Liver (tissue), 9 donors: ENCODE data around the gene IL17A. TPM values are rescaled to one million over a fixed set of nuclear protein-coding genes. Genes with fewer than 3 reads are reported as not detected.

Experiments
- DNase-seq: peaks from one replicate; pipeline ENCODE4 v3.0.0-alpha.2; 2017; ENCODE audit warnings: low spot score
- H3K27ac ChIP-seq, 2 donors: one replicate each; pipeline ENCODE4 v1.7.0; 2013; ENCODE audit warnings: inconsistent platforms in 2 of 2, low read length in 2 of 2, control low read depth in 1 of 2, low read depth in 1 of 2, mild to moderate bottlenecking in 1 of 2
- H3K27me3 ChIP-seq, 4 donors: one replicate each; pipeline versions ENCODE4 v1.6.1 to v1.7.0; 2013; ENCODE audit warnings: low read length in 3 of 4, inconsistent platforms in 1 of 4, mild to moderate bottlenecking in 1 of 4, moderate library complexity in 1 of 4; ENCODE audit not compliant: control insufficient read depth in 4 of 4, insufficient read depth in 4 of 4
- H3K36me3 ChIP-seq, 4 donors: one replicate each; pipeline versions ENCODE4 v1.6.1 to v1.7.0; 2013; ENCODE audit warnings: low read length in 3 of 4, mild to moderate bottlenecking in 3 of 4, low read depth in 1 of 4, moderate library complexity in 1 of 4; ENCODE audit not compliant: control insufficient read depth in 4 of 4, insufficient read depth in 3 of 4
- H3K4me1 ChIP-seq, 4 donors: one replicate each; pipeline versions ENCODE4 v1.6.1 to v1.7.0; 2013; ENCODE audit warnings: low read length in 3 of 4, mild to moderate bottlenecking in 3 of 4, moderate library complexity in 1 of 4; ENCODE audit not compliant: control insufficient read depth in 4 of 4, insufficient read depth in 4 of 4
- H3K4me3 ChIP-seq, 3 donors: one replicate each; pipeline versions ENCODE4 v1.6.1 to v1.7.0; 2013; ENCODE audit warnings: low read length in 3 of 3, control low read depth in 1 of 3, low read depth in 1 of 3, mild to moderate bottlenecking in 1 of 3
- H3K9ac ChIP-seq, 2 donors: one replicate each; pipeline ENCODE4 v1.7.0; 2013; ENCODE audit warnings: low read length in 2 of 2, mild to moderate bottlenecking in 2 of 2, moderate library complexity in 2 of 2, control low read depth in 1 of 2, low read depth in 1 of 2
- H3K9me3 ChIP-seq, 4 donors: one replicate each; pipeline versions ENCODE4 v1.6.1 to v1.7.0; 2013; ENCODE audit warnings: low read length in 3 of 4; ENCODE audit not compliant: control insufficient read depth in 4 of 4
- EGR1 ChIP-seq, 2 donors: IDR thresholded peaks; 2 replicates each; pipeline ENCODE4 v1.6.1; 2016 to 2018; ENCODE audit warnings: antibody characterized with exemption in 2 of 2, low read depth in 2 of 2
- FOXA1 ChIP-seq: IDR thresholded peaks from 2 replicates; pipeline ENCODE4 v1.6.1; 2016; ENCODE audit warnings: antibody characterized with exemption
- FOXA2 ChIP-seq: IDR thresholded peaks from 2 replicates; pipeline ENCODE4 v1.6.1; 2016; ENCODE audit warnings: antibody characterized with exemption
- GABPA ChIP-seq, 2 donors: IDR thresholded peaks in 1 of 2; conservative IDR thresholded peaks in 1 of 2; 2 replicates each; pipeline ENCODE4 v1.6.1; 2016; ENCODE audit warnings: antibody characterized with exemption in 2 of 2, mild to moderate bottlenecking in 1 of 2, moderate library complexity in 1 of 2
- HNF4A ChIP-seq, 2 donors: conservative IDR thresholded peaks; 2 replicates each; pipeline ENCODE4 v1.6.1; 2016; ENCODE audit warnings: antibody characterized with exemption in 2 of 2, mild to moderate bottlenecking in 2 of 2
- HNF4G ChIP-seq: IDR thresholded peaks from 2 replicates; pipeline ENCODE4 v1.6.1; 2016; ENCODE audit warnings: antibody characterized with exemption
- JUND ChIP-seq, 2 donors: IDR thresholded peaks; 2 replicates each; pipeline ENCODE4 v1.6.1; 2016; ENCODE audit warnings: antibody characterized with exemption in 2 of 2
- NR2F2 ChIP-seq: IDR thresholded peaks from 2 replicates; pipeline ENCODE4 v1.6.1; 2016; ENCODE audit warnings: antibody characterized with exemption
- RAD21 ChIP-seq, 2 donors: IDR thresholded peaks; 2 replicates each; pipeline ENCODE4 v1.6.1; 2016; ENCODE audit warnings: antibody characterized with exemption in 2 of 2, mild to moderate bottlenecking in 2 of 2
- RXRA ChIP-seq, 2 donors: IDR thresholded peaks; 2 replicates each; pipeline ENCODE4 v1.6.1; 2017 to 2018; ENCODE audit warnings: antibody characterized with exemption in 2 of 2, mild to moderate bottlenecking in 1 of 2
- SP1 ChIP-seq: IDR thresholded peaks from 2 replicates; pipeline ENCODE4 v1.6.1; 2018; ENCODE audit warnings: antibody characterized with exemption, mild to moderate bottlenecking
- TAF1 ChIP-seq: conservative IDR thresholded peaks from 2 replicates; pipeline ENCODE4 v1.6.1; 2016; ENCODE audit warnings: antibody characterized with exemption, mild to moderate bottlenecking
- YY1 ChIP-seq: IDR thresholded peaks from 2 replicates; pipeline ENCODE4 v1.6.1; 2016; ENCODE audit warnings: antibody characterized with exemption, mild to moderate bottlenecking
- WGBS: extraction: QIAGEN DNeasy Blood & Tissue Kit; methylation state at CpG from one replicate; pipeline ENCODE4 v1.1.7; 2013; 5-methylcytosine and 5-hydroxymethylcytosine counted together
- polyA plus RNA-seq, 2 donors: library from polyadenylated mRNA; stranded (reverse) in 1 of 2; unstranded in 1 of 2; fragments of 200-250 nt in 1 of 2; fragments of >200 nt in 1 of 2; fragmentation: Nextera tagmentation in 1 of 2; extraction: Ambion mirVana in 1 of 2; gene quantifications; one replicate each; pipeline versions ENCODE4 v1.2.1 to v1.2.3, GENCODE V29; 2013 to 2015
- total RNA-seq, 2 donors: library from RNA; depleted of rRNA; stranded (reverse); fragments of >200 nt; gene quantifications; one replicate each; pipeline ENCODE4 v1.2.3, GENCODE V29; 2014
- TF ChIP-seq, protein P1 (sequence below): IDR thresholded peaks from 2 replicates; pipeline ENCODE4 v1.6.1; 2016; ENCODE audit warnings: antibody characterized with exemption, mild to moderate bottlenecking
- TF ChIP-seq, protein P2 (sequence below): fragments of 150-350 bp; IDR thresholded peaks from 2 replicates; pipeline ENCODE4 v1.5.1; 2017; ENCODE audit warnings: improper control_type of control experiment, low read depth, low read length; ENCODE audit not compliant: missing input control
- TF ChIP-seq, protein P3 (sequence below): IDR thresholded peaks from 2 replicates; pipeline ENCODE4 v1.6.1; 2016; ENCODE audit warnings: antibody characterized with exemption
- TF ChIP-seq, protein P4 (sequence below): IDR thresholded peaks from 2 replicates; pipeline ENCODE4 v1.6.1; 2016; ENCODE audit warnings: antibody characterized with exemption
- TF ChIP-seq, protein P5 (sequence below): IDR thresholded peaks from 2 replicates; pipeline ENCODE4 v1.6.1; 2016; ENCODE audit warnings: antibody characterized with exemption
- donor health status: healthy.
- donor health status: healthy.
- donor health status: healthy.
- donor health status: healthy.
- donor health status: healthy.

The IL17A gene
- total and polyA plus RNA-seq, 4 donors = not detected

DNA sequence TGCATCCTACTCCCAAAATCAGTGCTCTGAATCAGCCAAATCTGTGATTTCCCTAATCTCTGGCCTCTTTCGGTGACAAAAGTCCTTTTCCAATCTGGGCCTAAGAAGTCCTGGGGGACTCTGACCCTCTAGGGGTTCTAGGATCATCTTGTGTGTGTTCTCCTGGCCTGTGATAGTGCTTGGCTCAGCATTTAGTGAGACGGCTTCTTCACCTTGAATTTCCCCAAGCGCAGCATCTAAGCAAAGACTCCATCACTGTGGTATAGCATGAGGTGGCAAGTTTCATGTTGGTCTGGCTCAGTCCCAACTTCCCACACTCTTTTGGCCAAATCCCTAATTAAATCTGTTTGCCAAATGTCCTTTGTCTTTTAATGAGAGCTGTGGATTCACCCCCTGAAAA lies 12.1 kb upstream of the IL17A start:
- no peak for TF ChIP-seq HNF4A (conservative IDR thresholded peaks at IDR 0.05)
- no peak for TF ChIP-seq SP1
- no peak for TF ChIP-seq GABPA (IDR thresholded peaks at IDR 0.05 in 1 of 2, conservative IDR thresholded peaks at IDR 0.05 in 1 of 2)
- no peak for TF ChIP-seq HNF4G
- no peak for TF ChIP-seq RAD21 (IDR thresholded peaks at IDR 0.05)
- TF ChIP-seq, protein P1, sequence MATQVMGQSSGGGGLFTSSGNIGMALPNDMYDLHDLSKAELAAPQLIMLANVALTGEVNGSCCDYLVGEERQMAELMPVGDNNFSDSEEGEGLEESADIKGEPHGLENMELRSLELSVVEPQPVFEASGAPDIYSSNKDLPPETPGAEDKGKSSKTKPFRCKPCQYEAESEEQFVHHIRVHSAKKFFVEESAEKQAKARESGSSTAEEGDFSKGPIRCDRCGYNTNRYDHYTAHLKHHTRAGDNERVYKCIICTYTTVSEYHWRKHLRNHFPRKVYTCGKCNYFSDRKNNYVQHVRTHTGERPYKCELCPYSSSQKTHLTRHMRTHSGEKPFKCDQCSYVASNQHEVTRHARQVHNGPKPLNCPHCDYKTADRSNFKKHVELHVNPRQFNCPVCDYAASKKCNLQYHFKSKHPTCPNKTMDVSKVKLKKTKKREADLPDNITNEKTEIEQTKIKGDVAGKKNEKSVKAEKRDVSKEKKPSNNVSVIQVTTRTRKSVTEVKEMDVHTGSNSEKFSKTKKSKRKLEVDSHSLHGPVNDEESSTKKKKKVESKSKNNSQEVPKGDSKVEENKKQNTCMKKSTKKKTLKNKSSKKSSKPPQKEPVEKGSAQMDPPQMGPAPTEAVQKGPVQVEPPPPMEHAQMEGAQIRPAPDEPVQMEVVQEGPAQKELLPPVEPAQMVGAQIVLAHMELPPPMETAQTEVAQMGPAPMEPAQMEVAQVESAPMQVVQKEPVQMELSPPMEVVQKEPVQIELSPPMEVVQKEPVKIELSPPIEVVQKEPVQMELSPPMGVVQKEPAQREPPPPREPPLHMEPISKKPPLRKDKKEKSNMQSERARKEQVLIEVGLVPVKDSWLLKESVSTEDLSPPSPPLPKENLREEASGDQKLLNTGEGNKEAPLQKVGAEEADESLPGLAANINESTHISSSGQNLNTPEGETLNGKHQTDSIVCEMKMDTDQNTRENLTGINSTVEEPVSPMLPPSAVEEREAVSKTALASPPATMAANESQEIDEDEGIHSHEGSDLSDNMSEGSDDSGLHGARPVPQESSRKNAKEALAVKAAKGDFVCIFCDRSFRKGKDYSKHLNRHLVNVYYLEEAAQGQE = no peak
- no peak for TF ChIP-seq YY1
- H3K4me1 ChIP-seq = no peaks in the 10 kb centered on the region
- WGBS = 93% methylated on average over 3 of the region's 3 CpGs
- no peaks in the 10 kb centered on the region for H3K27me3 ChIP-seq
- no peaks in the 10 kb centered on the region for H3K36me3 ChIP-seq
- H3K4me3 ChIP-seq = no peak overlapping the region
- no peak for DNase-seq
- no peak overlapping the region for H3K27ac ChIP-seq
- H3K9ac ChIP-seq = no peak overlapping the region
- no peaks in the 10 kb centered on the region for H3K9me3 ChIP-seq

DNA sequence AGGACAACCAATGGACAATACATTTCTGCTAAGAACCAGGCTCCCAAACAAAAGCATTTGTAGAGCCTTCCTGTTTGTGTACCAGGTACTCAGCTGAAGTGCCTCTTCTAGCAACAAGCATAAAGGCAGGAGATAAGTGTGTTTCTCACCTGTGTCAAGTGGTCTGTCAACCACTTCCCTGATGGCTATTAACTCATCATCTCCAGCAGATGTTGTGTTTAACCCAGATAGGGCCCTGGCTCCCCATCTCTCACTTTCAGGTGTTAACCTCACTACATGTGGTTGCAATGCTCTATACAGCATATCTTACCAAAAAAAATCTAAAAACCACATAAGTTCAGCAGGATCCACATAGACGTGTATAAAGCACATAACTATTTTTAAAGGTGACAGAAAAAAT lies 9.6 kb upstream of the IL17A start:
- Histone ChIP-seq H3K9me3 (no peaks in the 10 kb centered on the region), H3K4me1 (no peaks in the 10 kb centered on the region), H3K36me3 (no peaks in the 10 kb centered on the region), H3K4me3 (no peak overlapping the region), H3K27me3 (no peaks in the 10 kb centered on the region), H3K9ac (no peak overlapping the region), H3K27ac (no peak overlapping the region)
- no peak for DNase-seq
- TF ChIP-seq SP1 (no peak), FOXA1 (no peak), TAF1 (no peak), RXRA (IDR thresholded peaks at IDR 0.05) (no peak), HNF4A (conservative IDR thresholded peaks at IDR 0.05) (no peak), JUND (IDR thresholded peaks at IDR 0.05) (no peak), FOXA2 (no peak), NR2F2 (no peak), GABPA (IDR thresholded peaks at IDR 0.05 in 1 of 2, conservative IDR thresholded peaks at IDR 0.05 in 1 of 2) (no peak), YY1 (no peak), HNF4G (no peak), RAD21 (IDR thresholded peaks at IDR 0.05) (no peak), EGR1 (IDR thresholded peaks at IDR 0.05; ENCODE audit: low read depth in 2 of 2) (no peak)
- TF ChIP-seq, protein P2, sequence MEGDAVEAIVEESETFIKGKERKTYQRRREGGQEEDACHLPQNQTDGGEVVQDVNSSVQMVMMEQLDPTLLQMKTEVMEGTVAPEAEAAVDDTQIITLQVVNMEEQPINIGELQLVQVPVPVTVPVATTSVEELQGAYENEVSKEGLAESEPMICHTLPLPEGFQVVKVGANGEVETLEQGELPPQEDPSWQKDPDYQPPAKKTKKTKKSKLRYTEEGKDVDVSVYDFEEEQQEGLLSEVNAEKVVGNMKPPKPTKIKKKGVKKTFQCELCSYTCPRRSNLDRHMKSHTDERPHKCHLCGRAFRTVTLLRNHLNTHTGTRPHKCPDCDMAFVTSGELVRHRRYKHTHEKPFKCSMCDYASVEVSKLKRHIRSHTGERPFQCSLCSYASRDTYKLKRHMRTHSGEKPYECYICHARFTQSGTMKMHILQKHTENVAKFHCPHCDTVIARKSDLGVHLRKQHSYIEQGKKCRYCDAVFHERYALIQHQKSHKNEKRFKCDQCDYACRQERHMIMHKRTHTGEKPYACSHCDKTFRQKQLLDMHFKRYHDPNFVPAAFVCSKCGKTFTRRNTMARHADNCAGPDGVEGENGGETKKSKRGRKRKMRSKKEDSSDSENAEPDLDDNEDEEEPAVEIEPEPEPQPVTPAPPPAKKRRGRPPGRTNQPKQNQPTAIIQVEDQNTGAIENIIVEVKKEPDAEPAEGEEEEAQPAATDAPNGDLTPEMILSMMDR = no peak
- TF ChIP-seq, protein P3, sequence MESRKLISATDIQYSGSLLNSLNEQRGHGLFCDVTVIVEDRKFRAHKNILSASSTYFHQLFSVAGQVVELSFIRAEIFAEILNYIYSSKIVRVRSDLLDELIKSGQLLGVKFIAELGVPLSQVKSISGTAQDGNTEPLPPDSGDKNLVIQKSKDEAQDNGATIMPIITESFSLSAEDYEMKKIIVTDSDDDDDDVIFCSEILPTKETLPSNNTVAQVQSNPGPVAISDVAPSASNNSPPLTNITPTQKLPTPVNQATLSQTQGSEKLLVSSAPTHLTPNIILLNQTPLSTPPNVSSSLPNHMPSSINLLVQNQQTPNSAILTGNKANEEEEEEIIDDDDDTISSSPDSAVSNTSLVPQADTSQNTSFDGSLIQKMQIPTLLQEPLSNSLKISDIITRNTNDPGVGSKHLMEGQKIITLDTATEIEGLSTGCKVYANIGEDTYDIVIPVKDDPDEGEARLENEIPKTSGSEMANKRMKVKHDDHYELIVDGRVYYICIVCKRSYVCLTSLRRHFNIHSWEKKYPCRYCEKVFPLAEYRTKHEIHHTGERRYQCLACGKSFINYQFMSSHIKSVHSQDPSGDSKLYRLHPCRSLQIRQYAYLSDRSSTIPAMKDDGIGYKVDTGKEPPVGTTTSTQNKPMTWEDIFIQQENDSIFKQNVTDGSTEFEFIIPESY = no peak
- TF ChIP-seq, protein P4, sequence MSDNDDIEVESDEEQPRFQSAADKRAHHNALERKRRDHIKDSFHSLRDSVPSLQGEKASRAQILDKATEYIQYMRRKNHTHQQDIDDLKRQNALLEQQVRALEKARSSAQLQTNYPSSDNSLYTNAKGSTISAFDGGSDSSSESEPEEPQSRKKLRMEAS = no peak
- TF ChIP-seq, protein P1 = no peak
- TF ChIP-seq, protein P5, sequence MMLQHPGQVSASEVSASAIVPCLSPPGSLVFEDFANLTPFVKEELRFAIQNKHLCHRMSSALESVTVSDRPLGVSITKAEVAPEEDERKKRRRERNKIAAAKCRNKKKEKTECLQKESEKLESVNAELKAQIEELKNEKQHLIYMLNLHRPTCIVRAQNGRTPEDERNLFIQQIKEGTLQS = no peak
- WGBS = 69% methylated on average over 1 of the region's 1 CpG
